Ishikawa (cell line): ENCODE results near the gene CMTM3.

Experiments
- CEBPB ChIP-seq: IDR thresholded peaks from 2 replicates; pipeline ENCODE4 v1.6.1; 2012
- CREB1 ChIP-seq: IDR thresholded peaks from 2 replicates; pipeline ENCODE4 v1.6.1; 2012; ENCODE audit warnings: low read depth
- EGR1 ChIP-seq: IDR thresholded peaks from 2 replicates; pipeline ENCODE4 v1.6.1; 2012
- EP300 ChIP-seq: IDR thresholded peaks from 2 replicates; pipeline ENCODE4 v1.6.1; 2012; ENCODE audit warnings: borderline replicate concordance
- FOXM1 ChIP-seq: IDR thresholded peaks from 2 replicates; pipeline ENCODE4 v1.6.1; 2012; ENCODE audit warnings: low read depth, borderline replicate concordance
- MAX ChIP-seq: IDR thresholded peaks from 2 replicates; pipeline ENCODE4 v1.6.1; 2012
- NFIC ChIP-seq: IDR thresholded peaks from 2 replicates; pipeline ENCODE4 v1.6.1; 2012
- RAD21 ChIP-seq: IDR thresholded peaks from 2 replicates; pipeline ENCODE4 v1.6.1; 2012; ENCODE audit warnings: low read depth
- REST ChIP-seq: IDR thresholded peaks from 2 replicates; pipeline ENCODE4 v1.6.1; 2012; ENCODE audit warnings: low read depth, mild to moderate bottlenecking
- TAF1 ChIP-seq: IDR thresholded peaks from 2 replicates; pipeline ENCODE4 v1.6.1; 2012; ENCODE audit warnings: low read depth, mild to moderate bottlenecking
- TCF12 ChIP-seq: IDR thresholded peaks from 2 replicates; pipeline ENCODE4 v1.6.1; 2012; ENCODE audit warnings: low read depth
- TEAD4 ChIP-seq: IDR thresholded peaks from 2 replicates; pipeline ENCODE4 v1.6.1; 2012
- YY1 ChIP-seq: IDR thresholded peaks from 2 replicates; pipeline ENCODE4 v1.6.1; 2012; ENCODE audit warnings: low read depth
- ZBTB7A ChIP-seq: IDR thresholded peaks from 2 replicates; pipeline ENCODE4 v1.6.1; 2012; ENCODE audit warnings: low read depth
- TF ChIP-seq, protein P1 (sequence below): IDR thresholded peaks from 2 replicates; pipeline ENCODE4 v1.6.1; 2012

The CMTM3 gene

DNA sequence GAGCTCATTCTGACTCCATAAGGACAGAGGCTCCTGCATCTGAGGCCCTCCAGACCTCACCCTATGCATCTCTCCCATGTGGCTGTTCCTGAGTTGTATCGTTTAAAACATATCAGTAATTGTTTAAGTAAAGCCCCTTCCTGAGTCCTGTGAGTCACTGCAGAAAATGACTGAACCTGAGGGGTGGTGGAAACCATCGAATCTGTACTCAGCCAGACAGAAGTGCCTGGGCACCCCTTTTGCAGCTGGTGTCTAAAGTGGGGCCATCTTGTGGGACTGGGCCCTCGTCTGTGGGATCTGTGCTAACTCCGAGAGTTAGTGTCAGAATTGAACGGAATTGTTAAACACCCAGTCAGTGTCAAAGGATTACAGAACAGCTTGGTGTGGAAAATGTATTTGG lies 25.4 kb downstream of the CMTM3 start:
- TF ChIP-seq RAD21: no peak
- no peak for TF ChIP-seq CEBPB
- no peak for TF ChIP-seq NFIC
- TF ChIP-seq, protein P1, sequence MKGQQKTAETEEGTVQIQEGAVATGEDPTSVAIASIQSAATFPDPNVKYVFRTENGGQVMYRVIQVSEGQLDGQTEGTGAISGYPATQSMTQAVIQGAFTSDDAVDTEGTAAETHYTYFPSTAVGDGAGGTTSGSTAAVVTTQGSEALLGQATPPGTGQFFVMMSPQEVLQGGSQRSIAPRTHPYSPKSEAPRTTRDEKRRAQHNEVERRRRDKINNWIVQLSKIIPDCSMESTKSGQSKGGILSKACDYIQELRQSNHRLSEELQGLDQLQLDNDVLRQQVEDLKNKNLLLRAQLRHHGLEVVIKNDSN: no peak
- TF ChIP-seq REST: no peak
- no peak for TF ChIP-seq ZBTB7A
- TF ChIP-seq TEAD4: no peak

- TF ChIP-seq CREB1 (no peak), TCF12 (no peak), TAF1 (no peak), EP300 (no peak), NFIC (no peak), YY1 (no peak), ZBTB7A (no peak)
Observed at GRCh38 chr16:66634527-66635196, 30.2 kb downstream of the CMTM3 start.

- no peak for TF ChIP-seq RAD21
- no peak for TF ChIP-seq REST
- no peak for TF ChIP-seq CREB1
- no peak for TF ChIP-seq MAX
- TF ChIP-seq ZBTB7A: no peak
- TF ChIP-seq, protein P1: no peak
- no peak for TF ChIP-seq EP300
- TF ChIP-seq CEBPB: no peak
- TF ChIP-seq TCF12: no peak
- TF ChIP-seq YY1: no peak
- TF ChIP-seq FOXM1: no peak
- TF ChIP-seq EGR1: no peak
- TF ChIP-seq TAF1: no peak
- no peak for TF ChIP-seq NFIC
- TF ChIP-seq TEAD4: no peak
Observed at GRCh38 chr16:66635406-66635805, 30.9 kb downstream of the CMTM3 start.

- TF ChIP-seq CEBPB: no peak
- TF ChIP-seq EGR1: no peak
- TF ChIP-seq RAD21: no peak
- TF ChIP-seq, protein P1: no peak
- no peak for TF ChIP-seq REST
- no peak for TF ChIP-seq CREB1
- TF ChIP-seq EP300: no peak
- TF ChIP-seq MAX: no peak
- no peak for TF ChIP-seq NFIC
Observed at GRCh38 chr16:66636199-66636598, 31.7 kb downstream of the CMTM3 start.

GRCh38 chr16:66637806-66638205 lies 33.3 kb downstream of the CMTM3 start:
- TF ChIP-seq FOXM1 (no peak), CREB1 (no peak), NFIC (no peak), RAD21 (no peak), MAX (no peak), EGR1 (no peak), EP300 (no peak), ZBTB7A (no peak), TCF12 (no peak), YY1 (no peak), TAF1 (no peak), TEAD4 (no peak), REST (no peak)
- TF ChIP-seq, protein P1: no peak
